GM18907 (cell line): ENCODE data around the gene EFNA3.

ENCODE experiments used
- ATAC-seq: cut with Tn5 transposase; IDR thresholded peaks from one replicate; pipeline ENCODE4 v1.9.1; 2021; ENCODE audit warnings: mild to moderate bottlenecking, moderate library complexity; ENCODE audit not compliant: unreplicated experiment

The EFNA3 gene, protein sequence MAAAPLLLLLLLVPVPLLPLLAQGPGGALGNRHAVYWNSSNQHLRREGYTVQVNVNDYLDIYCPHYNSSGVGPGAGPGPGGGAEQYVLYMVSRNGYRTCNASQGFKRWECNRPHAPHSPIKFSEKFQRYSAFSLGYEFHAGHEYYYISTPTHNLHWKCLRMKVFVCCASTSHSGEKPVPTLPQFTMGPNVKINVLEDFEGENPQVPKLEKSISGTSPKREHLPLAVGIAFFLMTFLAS

DNA sequence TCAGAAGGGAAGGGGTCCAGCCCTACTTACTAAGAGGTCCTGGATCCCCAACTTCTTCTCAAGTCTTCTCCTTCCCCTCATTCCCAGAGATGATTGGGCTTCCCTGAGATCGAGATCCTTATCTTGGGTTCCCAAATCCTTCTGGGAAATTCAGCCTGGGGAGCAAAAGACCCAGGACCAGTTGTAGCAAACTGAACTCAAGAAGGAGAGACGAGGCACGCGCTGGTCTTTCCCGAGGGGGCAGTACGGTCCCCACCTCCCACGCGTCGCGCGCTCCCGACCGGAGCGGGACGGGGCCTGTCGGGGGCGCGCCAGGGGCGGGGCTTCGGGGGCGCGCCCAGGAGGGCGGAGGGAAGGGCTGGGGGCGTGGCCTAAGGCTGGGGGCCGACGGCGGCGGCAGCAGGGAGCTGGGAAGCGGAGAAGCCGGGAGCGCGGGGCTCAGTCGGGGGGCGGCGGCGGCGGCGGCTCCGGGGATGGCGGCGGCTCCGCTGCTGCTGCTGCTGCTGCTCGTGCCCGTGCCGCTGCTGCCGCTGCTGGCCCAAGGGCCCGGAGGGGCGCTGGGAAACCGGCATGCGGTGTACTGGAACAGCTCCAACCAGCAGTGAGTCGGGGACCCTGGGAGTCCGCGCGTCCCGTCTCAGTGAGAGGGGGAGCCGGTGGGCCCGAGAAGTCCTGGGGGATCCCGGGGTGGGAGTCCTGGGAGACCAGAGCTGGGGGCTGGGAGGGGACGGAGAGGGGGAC is at the start of gene EFNA3:
EFNA3 (plus strand) TSS at position 369 of the 741 bp plus-strand sequence; CDS start at position 474, 105 bp downstream.
- ATAC-seq = no peak

DNA sequence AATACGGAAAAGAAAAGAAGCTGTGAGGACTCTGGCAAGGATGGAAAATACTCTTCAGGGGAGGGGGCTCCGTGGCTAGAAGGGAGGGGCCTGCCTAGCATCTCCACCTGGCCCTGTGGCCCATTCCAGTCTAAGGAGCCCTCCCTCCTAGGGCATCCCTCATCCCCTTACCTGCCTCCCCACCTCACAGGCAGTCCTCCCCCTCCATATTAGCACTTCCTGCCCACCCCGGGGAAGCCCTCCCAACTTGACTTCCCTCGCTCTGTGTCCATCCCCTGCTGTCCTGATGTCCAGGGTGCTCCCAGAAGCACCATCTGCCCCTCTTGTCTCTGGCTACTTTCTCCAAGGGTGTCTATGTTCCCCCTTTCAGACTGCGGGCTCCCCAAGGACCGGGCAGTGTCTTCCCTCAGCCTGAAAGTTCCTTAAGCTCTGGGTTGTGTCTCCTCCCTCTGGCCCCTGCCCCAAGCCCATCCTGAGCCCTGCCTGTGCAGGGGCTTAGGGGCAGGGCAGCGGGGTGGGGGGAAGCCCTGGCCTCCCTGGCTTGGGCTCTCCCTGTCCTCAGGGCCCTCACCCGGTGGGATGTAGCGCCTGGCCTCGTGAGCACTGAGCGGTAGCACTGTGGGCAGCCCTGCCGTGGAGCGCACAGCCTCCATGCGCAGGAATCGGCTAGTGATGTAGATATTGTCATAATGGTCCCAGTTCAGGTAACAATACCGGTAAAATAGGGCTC is 49.0 kb upstream of the EFNA3 start:
- ATAC-seq = no peak

DNA sequence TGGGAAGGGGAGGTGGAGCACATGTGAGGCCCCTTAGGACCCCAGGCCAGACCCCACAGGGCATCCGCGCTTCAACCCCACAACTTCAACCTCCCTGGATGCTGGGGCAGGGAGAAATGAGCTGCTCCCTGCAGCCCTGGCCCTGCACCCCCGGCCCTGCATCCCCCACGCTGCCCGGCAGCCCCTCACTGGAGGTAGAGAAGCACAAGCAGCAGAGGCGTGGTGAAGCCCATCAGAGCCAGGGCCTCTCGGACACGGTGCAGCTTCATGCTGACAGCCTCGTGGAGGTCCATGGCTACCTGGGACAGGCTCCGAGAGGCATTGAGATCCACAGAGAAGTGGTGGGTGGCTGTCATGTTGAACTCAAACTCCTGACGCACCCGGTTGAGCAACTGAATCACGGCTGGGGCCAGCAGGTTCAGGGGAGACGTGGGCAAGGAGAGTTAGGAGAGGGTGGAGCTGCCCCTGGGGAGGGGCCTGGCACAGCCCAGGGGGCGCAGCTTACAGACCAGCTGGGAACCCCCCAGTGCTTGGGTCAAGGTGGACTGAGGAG is 48.3 kb upstream of the EFNA3 start:
- no peak for ATAC-seq

DNA sequence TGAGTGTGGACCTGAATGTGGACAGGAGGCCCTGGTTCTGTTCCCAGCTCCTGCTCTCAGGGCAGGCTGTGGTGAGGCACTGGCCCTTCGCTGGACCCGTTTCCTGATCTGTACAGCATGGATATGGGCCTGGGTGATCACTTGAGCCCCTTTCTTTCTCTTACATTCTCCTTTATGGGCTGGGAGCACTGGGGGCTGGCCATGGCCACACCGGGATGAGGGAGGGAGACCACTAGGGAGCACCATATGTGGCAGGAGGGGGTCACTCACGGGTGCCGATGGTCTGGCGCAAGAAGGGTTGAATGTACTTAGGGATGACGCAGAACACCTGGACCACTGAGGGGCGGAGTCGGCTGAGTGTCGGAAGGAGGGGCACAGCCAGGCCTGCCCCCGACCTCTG is 47.7 kb upstream of the EFNA3 start:
- ATAC-seq = no peak

DNA sequence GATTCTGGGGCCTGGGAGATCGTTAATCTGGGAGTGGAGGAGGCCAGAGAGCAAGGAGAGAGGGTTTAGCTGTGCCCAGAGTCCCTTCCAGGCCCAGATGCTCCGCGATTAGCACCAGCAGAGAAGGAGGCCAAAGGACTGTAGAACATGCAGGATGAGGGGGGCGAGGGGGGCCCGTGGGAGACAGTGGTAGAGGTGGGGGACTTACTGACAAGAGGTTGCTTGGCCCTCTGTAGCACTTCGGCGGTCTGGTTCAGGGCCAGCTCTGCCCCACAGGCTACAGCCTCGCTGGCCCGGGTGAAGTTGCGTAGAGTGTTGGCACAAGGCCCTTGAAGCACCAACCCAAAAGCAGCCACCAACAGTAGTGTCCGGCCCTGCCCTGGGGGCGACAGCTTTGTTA is 45.8 kb upstream of the EFNA3 start:
- no peak for ATAC-seq

DNA sequence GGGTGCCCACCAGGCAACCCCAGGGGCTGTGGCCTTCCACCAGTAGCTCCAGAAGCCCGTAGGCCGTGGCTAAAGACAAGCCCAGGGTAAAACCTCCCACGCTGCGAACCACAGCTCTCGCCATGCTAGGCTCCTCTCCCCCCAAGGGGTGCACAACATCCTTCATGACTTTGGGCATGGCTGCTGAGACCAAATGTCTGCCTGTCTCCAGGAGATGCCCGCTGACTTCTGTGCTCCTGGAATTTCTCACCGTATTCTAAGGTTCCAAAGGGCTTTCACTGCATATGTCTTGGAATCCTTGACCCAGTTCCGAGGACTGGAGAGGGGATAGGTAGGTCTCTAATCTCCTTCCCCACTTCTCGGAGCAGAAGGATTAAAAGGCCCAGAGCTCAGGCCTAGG is 45.1 kb upstream of the EFNA3 start, which contains the start of the genes DCST1 and DCST2:
DCST1 (plus strand) TSS at position 301 of the 400 bp plus-strand sequence. CDS start 213 bp downstream, outside the sequence.
DCST2 (minus strand) TSS at position 258 of the 400 bp plus-strand sequence; CDS start at position 178, 80 bp downstream.
- ATAC-seq = no peak

DNA sequence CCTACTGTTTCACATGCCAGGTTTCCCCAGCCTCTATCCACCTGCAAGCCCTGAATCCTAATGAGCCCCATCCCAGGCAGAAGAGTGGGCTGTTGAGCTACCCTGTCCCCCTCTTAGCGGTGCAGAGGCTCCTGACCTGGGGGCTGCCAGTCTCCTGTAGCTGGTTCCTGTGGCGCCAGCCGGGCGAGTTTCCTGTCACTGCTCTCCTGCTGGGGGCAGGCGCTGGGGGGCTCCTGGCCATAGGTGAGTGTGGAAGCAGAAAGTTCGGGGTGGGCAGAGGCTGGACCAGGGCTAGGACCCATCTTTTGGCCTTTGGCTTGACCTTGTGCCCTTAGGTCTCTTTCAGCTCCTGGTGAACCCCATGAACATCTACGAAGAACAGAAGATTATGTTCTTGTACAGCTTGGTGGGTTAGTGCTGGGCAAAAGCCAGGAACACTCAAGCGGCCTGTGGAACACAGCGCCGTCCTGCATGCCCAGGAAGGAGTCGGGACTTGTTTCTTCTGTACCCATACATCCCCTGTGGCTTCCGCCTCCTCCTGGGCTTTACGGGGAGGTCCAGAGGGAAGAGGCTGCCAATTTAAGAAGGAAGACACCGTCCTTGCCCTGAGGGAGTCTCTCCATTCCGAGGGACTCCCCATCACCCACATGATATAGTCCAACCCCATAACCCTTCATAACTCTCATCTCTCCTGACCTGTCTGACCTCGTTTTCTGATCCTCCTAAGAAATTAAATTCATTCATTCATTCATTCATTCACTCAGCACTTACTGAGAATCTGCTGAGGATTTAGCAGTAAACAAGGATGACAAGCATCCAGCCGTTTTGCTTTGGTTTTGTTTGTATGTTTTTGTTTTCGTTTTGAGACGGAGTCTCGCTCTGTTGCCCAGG is 44.1 kb upstream of the EFNA3 start:
- ATAC-seq = no peak

DNA sequence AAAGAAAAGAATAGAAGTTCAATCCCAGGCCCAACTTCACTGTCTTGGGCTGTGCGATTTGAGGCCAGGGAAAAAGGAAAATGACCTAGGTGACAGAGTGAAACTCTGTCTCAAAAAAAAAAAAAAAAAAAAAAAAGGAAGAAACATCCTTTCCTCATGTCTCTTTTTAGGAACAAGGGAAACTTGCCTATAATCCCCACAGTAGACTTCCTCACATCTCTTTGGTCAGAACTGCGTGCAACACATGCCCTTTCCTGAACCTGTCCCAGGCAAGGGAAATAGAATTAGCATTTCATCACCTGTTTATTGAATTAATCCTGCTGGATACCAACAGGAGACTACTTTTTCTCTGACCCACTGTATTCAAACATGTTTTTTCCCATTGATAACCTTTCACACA is 42.7 kb upstream of the EFNA3 start:
- ATAC-seq = no peak

DNA sequence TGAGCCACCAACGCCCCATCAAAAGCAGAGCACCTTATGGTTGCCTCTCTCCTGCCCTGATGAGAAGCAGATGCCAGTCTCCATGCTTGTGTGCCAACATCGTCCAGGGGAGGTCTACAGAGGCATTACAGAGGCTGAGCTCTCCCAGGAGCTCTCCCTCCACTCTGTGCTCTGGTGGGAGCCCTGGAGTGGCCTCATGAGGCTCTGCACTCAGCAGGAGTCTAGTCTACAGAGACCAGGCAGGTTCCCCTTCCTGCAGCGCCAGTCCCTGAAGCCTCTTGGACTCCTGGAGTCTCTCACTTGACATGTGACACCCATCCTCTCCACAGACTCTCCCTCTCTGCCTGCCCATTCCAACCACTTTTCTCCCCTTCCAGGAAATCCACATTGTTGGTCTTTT is 41.6 kb upstream of the EFNA3 start:
- ATAC-seq = no peak

DNA sequence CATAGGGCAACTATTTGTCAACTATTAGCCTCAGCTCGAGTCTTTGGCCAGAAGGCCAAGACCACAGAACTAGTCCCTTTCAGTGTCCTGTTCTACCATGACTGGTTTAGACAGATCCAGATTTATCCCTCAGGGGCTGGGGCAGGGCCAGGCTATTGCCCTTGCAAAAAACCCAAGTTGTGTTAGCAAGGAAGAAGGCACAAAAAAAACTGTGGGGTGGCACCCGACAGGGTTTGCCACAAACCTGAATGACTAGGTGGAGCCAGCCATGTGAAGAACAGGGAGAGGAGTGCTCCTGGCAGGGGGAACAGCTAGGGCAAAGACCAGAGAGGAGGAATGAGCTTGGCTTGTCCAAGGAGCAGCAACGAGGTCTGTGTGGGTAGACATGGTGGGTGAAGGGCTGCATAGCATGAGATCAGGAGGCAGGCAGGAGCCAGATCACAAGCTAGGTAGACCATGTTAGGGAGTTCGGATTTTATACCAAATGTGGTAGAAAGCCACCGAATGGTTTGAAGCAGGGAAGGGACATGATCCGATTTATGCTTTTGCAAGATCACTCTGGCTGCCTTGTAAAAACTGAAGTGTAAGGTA is 40.7 kb upstream of the EFNA3 start:
- no peak for ATAC-seq

DNA sequence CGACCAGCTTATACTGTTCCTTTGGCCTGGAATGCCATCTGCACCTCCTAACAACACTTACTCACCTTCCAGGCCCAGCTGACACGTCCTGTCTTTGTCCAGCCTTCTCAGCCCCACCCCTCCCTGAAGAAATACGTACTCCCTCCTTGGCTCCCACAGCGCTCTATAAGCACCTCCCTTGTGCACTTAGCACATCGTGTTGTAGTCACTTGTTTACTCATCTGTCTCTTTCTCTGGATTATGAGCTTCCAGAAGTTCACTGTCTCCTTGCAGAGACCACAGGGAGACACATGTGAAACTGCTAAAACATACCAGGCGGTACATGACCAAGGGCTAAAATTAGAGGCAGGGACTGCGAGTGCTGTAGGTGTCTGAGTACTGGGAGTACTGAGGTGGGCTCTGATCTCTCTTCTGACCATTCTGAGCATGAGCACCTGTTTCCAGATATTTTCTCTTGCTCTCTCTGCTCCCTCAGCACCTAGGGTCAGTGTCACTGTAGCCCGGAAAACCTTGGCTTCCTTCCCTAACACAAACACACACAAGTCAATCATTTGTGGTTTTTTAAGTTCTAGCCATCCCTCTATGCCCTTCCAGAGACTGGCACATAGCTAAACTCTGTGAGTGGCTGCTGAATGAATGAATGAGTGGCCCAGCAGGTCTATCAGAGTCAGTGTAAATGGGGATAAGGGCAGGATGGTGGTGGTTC is 39.9 kb upstream of the EFNA3 start:
- ATAC-seq = no peak

DNA sequence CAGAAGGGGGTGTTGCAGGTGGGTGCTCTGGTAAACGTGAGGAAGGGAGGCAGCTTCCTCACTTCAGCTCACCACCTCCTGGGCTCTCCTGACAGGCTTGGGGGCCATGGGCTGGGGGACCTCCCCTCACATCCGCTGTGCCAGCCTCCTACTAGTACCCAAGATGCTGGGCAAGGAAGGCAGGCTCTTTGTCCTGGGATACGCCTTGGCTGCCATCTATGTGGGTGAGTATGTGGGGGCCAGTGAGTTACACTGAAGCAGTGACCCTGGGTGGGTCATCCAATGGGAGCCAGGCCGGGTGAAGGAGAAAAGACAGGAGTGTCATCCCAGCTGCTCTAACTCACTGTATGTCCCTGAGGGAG is 39.3 kb upstream of the EFNA3 start:
- no peak for ATAC-seq

DNA sequence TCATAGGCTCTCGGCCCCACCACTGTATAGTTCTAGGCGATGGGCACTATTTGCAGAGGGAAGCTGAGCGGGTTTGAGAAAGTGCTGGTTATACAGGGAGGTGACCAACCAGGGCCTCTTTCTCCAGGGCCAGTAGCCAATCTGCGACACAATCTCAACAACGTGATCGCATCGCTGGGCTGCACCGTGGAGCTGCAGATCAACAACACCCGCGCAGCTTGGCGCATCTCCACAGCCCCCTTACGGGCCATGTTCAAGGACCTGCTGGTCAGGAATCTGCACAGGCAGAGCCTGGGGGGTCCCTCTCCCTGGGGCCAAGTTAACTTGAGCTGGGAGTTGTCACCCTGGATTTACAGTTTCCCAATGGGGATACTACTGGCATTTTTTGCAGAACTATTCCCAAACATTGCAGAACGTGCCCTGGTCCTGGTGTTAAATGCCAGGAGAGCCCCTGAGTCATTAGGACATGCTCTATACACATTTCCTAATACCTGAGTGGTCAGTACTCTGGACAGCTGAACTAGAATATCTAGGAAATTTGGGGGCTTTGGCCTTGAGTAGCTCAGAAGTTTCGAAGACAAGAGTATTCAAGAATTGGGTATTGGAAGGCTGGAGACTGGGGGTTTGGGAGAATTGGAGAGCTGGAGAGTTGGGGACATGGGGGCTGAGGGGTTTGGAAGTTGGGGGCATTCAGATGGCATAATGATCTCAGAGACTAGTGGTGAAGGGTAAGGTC is 38.1 kb upstream of the EFNA3 start:
- no peak for ATAC-seq

DNA sequence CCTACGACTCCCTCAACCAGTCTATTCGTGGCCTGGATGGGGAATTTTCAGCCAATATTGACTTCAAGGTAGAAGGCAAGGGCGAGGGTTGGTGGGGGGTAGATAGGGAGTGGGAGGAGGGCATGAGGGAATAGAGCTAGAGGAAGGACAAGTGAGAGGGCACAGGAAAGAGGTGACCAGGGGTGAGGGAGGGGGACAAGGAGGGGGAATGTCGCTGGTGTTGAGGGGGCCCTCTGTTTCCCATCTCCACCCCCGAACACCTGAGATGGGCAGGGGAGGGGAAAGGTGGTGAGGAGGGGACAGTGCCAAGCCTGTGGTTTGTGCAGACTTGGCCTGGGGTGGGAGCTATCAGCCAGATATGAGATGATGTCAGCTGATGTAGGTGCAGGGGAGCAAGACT is 35.8 kb upstream of the EFNA3 start:
- no peak for ATAC-seq

DNA sequence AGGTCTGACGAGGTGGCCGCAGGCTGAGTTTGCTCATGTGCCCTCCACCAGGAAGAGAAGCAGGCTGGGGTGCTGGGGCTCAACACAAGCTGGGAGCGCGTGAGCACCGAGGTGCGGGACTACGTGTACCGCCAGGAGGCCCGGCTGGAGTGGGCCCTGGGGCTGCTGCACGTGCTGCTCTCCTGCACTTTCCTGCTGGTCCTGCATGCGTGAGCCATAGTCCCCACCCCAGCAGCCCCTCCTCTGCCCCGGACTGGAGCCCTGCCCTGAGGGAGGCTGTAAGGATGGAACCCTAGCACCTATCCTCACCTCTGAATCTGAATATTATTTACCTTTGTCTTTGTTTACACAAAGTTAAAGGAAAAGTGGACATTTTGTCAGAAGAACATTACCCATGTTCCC is 35.3 kb upstream of the EFNA3 start:
- ATAC-seq = no peak

DNA sequence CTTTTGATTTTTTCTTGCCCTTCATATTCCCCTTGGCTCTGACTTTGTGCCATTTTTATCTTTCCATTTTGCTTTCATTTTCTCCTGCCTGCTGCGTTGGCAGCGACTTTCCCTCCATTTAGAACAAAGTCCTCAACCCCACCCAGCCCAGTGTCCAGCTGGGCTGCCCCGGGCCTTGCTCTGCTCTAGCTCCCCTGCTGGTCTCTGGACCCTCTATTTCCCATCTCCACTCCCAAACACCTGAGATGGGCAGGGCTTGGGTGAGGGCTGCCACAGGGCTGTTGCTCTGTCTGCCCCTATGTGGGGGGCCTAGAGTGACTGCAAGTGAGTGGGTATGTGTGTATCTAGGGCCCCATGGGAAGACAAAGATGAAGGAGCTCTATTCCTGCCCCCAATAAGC is 34.8 kb upstream of the EFNA3 start:
- ATAC-seq = no peak

DNA sequence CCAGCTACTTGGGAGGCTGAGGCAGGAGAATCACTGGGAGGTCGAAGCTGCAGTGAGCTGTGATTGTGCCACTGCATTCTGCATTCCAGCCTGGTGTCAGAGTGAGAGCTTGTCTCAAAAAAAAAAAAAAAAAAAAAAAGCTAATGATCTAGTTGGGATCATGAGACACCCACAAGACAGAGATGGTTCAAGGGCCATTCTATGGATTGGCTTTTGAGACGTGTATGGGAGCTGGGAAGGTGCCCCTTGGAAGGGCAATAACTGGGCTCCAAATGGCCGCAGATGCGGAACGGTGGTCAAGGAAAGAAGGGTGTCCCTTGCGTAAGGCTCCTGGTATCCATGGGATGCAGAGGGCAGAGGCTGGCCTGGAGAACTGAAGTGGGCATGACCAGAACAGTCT is 34.3 kb upstream of the EFNA3 start:
- ATAC-seq = no peak

DNA sequence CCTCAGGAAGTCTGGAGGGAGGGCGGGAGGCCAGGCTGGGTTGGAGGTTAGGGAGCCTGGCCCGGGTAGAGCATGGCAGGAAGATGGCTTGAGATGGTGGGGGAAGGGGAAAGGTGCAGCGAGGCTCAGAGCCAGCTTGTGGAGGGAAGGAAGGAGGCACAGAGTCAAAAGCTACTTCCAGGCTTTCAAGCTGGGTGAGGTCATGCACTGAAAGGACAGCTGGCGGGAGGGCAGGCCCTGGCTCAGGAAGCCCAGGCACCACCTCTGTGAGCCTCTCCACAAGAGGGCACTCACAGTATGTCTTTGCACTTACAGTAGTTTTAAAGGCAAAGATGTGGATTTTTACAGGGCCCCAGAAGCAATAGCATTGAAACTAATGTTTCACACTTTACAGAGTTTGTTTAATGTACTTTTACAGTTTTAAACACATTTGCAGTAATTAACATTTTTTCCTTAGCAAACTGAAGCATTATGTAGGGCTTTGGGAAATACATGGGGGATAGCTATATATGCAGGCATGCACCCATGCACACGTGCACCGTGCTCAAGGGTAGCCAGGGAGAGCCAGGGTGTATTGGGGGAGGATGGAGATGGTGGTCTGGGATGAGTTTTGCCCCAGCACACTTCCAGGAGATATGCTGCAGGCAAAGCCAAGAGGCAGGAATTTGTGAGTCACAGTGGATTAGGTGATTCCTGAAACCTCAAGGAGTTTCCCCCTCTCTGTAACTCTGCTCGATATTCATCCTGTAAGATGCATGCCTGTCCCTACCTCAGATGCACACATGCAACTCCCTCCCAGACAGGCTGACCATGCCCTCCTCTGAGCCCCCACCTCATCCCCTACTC is 33.6 kb upstream of the EFNA3 start:
- no peak for ATAC-seq
